NOMO-1 (cell line): ENCODE data around the gene ATAD3B.

Source experiments
- DNase-seq, 2 experiments: peaks; one replicate each; lab custom pipeline; 2025; ENCODE audit not compliant: unreplicated experiment in 2 of 2; lab: John Stamatoyannopoulos, UW

ATAD3B gene

GRCh38 chr1:1542766-1543705 is 71.5 kb downstream of the ATAD3B start:
- DNase-seq = no peak

GRCh38 chr1:1543706-1544099 is 72.1 kb downstream of the ATAD3B start:
- no peak for DNase-seq

- DNase-seq = no peak
Observed at GRCh38 chr1:1544544-1544943, 73.0 kb downstream of the ATAD3B start.
